ENCODE data around the gene EHF.

Gene EHF

DNA sequence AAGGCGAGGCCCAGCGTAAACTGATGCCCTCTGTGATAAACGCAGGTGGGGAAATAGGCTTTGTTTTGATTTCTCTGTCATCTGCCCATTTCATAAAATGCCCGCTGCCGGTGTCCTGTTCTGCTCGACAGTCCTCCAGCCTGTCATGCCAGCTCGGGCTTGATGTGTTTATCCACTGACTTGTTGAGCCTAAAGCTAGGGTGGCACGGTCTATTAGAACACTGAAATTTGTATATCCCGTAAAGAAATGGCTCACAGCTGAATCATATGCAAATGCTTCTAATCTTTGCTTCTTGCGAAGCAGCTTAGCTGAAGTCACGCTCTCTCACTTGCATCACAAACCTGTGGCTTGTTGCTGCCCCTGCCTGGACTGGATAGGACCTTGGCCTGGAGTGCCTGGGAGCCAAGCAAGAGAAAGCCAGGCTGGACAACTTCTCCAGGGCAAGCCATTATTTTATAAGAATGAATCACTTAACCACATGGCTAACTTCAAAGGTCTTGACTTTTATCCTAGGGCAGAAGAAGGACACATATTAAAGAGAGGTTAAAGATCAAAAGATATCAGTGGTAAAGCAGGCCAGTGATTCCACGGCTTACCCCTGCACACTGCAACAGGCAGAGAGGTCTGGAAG lies 33.1 kb downstream of the EHF start:
- H3K27me3 ChIP-seq (ENCODE audit: control insufficient read depth, insufficient read depth, low read length), result no peaks in the 10 kb centered on the region
- H3K36me3 ChIP-seq (ENCODE audit: control insufficient read depth, insufficient read depth, low read length), result no peaks in the 10 kb centered on the region
- no peak overlapping the region for H3K4me3 ChIP-seq (ENCODE audit: low read length)
- no peak overlapping the region for H3K9ac ChIP-seq (ENCODE audit: low read length)
- no peak overlapping the region for H3K27ac ChIP-seq (ENCODE audit: low read depth, low read length)
- no peaks in the 10 kb centered on the region for H3K4me1 ChIP-seq (ENCODE audit: control insufficient read depth, insufficient read depth, low read length)

DNA sequence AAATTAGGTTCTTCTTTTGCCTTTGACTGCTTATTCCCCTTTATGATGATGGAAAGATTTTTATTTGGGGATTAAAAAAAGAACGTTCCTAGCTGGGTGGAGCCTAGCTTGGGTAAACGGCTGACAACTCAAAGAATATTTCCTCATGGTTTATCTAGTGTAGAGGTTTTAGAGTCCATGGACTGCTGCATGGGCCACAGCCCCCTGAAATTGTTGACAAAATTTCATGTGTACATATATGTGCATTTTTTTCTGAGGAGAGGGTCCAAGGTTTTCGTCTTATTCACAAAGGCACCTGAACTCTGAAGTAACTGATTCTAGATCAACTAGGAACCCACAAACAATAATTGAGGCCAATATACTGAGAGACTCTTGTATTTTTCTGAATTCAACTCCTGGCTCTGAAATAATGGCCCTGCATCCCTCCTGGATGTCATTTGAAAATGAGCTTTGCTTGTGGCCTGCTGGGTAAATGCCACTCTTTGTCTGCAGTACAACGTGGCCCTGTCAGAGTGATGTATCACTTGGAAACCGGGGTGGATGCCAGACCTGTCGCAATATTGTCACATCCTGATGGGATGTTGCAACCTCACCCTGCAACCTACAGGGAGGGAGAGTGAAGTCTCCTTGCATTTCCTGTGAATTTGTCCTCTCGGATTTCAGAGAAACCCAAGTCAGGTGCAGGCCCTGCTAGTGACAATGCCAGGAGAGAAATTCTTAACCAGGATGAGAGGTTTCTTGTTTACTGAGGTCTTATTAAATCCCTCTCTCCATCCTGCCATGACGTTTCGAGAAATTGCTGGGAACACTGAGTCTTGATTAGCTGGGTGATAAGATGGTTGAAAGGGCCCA lies 33.8 kb downstream of the EHF start:
- H3K4me1 ChIP-seq (ENCODE audit: control insufficient read depth, insufficient read depth, low read length), result no peaks in the 10 kb centered on the region
- no peak overlapping the region for H3K27ac ChIP-seq (ENCODE audit: low read depth, low read length)
- H3K36me3 ChIP-seq (ENCODE audit: control insufficient read depth, insufficient read depth, low read length), result no peaks in the 10 kb centered on the region
- no peak overlapping the region for H3K4me3 ChIP-seq (ENCODE audit: low read length)
- H3K9ac ChIP-seq (ENCODE audit: low read length), result no peak overlapping the region
- no peaks in the 10 kb centered on the region for H3K27me3 ChIP-seq (ENCODE audit: control insufficient read depth, insufficient read depth, low read length)

GRCh38 chr11:34655335-34656008 lies 34.6 kb downstream of the EHF start:
- Histone ChIP-seq H3K4me3 (ENCODE audit: low read length) (no peak overlapping the region), H3K27ac (ENCODE audit: low read depth, low read length) (no peak overlapping the region), H3K9ac (ENCODE audit: low read length) (no peak overlapping the region), H3K36me3 (ENCODE audit: control insufficient read depth, insufficient read depth, low read length) (no peaks in the 10 kb centered on the region), H3K4me1 (ENCODE audit: control insufficient read depth, insufficient read depth, low read length) (no peaks in the 10 kb centered on the region), H3K27me3 (ENCODE audit: control insufficient read depth, insufficient read depth, low read length) (no peaks in the 10 kb centered on the region)

GRCh38 chr11:34656062-34656720 lies 35.3 kb downstream of the EHF start:
- no peaks in the 10 kb centered on the region for H3K36me3 ChIP-seq (ENCODE audit: control insufficient read depth, insufficient read depth, low read length)
- H3K9ac ChIP-seq (ENCODE audit: low read length), result no peak overlapping the region
- H3K27ac ChIP-seq (ENCODE audit: low read depth, low read length), result no peak overlapping the region
- no peak overlapping the region for H3K4me3 ChIP-seq (ENCODE audit: low read length)
- no peaks in the 10 kb centered on the region for H3K4me1 ChIP-seq (ENCODE audit: control insufficient read depth, insufficient read depth, low read length)
- H3K27me3 ChIP-seq (ENCODE audit: control insufficient read depth, insufficient read depth, low read length), result no peaks in the 10 kb centered on the region

DNA sequence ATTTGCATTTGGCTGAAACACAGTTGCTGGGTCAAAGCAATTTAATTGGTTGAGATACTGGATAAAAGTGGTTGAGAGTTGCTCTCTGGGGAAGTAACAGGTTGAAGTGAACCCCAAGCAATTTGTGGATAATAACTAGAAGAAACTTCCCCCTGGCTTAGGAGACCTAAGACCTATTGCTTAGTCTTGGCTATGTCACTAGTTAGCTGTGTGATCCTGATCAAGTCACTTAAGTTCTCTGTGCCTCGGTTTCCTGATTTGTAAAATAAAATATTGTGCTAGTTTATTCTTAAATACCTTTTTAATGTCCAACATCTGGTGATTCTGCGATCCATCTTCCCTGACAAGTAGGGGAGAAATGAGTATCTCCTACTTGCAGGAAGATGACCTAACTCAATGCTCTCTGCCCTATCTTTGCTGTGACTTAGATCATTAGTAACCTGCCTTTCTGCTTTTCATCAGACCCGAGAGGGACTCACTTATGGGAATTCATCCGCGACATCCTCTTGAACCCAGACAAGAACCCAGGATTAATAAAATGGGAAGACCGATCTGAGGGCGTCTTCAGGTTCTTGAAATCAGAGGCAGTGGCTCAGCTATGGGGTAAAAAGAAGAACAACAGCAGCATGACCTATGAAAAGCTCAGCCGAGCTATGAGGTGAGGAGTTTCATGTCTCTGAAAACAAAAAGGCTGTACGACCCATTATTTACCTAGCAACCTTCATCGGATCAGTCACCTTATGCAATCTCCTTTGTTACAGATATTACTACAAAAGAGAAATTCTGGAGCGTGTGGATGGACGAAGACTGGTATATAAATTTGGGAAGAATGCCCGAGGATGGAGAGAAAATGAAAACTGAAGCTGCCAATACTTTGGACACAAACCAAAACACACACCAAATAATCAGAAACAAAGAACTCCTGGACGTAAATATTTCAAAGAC lies 37.5 kb downstream of the EHF start:
- Histone ChIP-seq H3K36me3 (ENCODE audit: control insufficient read depth, insufficient read depth, low read length) (no peaks in the 10 kb centered on the region), H3K4me1 (ENCODE audit: control insufficient read depth, insufficient read depth, low read length) (no peaks in the 10 kb centered on the region), H3K27ac (ENCODE audit: low read depth, low read length) (no peak overlapping the region), H3K9ac (ENCODE audit: low read length) (no peak overlapping the region), H3K4me3 (ENCODE audit: low read length) (no peak overlapping the region), H3K27me3 (ENCODE audit: control insufficient read depth, insufficient read depth, low read length) (no peaks in the 10 kb centered on the region)

DNA sequence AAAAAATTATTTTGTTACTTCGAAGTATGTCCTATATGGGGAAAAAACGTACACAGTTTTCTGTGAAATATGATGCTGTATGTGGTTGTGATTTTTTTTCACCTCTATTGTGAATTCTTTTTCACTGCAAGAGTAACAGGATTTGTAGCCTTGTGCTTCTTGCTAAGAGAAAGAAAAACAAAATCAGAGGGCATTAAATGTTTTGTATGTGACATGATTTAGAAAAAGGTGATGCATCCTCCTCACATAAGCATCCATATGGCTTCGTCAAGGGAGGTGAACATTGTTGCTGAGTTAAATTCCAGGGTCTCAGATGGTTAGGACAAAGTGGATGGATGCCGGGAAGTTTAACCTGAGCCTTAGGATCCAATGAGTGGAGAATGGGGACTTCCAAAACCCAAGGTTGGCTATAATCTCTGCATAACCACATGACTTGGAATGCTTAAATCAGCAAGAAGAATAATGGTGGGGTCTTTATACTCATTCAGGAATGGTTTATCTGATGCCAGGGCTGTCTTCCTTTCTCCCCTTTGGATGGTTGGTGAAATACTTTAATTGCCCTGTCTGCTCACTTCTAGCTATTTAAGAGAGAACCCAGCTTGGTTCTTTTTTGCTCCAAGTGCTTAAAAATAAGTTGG lies 38.3 kb downstream of the EHF start:
- H3K27ac ChIP-seq (ENCODE audit: low read depth, low read length), result no peak overlapping the region
- no peaks in the 10 kb centered on the region for H3K36me3 ChIP-seq (ENCODE audit: control insufficient read depth, insufficient read depth, low read length)
- no peak overlapping the region for H3K4me3 ChIP-seq (ENCODE audit: low read length)
- H3K4me1 ChIP-seq (ENCODE audit: control insufficient read depth, insufficient read depth, low read length), result no peaks in the 10 kb centered on the region
- no peak overlapping the region for H3K9ac ChIP-seq (ENCODE audit: low read length)
- H3K27me3 ChIP-seq (ENCODE audit: control insufficient read depth, insufficient read depth, low read length), result no peaks in the 10 kb centered on the region

DNA sequence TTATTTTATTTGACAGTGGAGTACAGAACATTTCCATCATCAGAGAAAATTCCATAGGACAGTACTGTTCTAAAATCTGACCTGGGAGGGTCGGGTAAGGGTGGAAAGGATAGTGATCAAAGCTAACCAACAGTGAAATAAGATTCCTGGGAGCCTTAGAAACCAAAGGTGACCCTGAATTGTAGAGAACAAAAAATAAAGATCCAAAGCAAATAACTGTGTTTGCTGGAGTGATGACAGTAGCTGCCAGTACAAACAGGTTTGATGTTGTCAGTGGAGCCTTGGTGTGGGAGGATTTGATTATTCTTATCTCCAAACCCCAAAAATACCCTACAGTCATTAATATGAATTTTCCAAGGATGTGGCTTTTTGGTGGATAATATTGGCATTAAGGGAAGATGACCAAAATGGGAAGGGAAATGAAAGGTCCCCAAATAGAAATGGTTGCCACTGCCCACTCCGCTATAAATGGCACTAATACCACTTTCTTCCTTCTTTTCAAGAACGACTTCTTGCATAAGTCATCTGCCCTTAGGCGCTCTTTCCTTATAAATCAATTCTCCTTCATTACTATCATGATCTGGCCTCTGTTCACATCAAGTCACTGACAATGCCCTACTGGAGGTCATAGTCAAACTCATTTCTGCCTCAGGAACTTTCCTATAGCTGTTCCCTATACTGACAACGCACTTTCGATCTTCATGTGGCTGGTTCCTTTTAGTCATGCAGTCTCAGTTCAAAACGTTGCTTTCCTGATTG lies 44.4 kb downstream of the EHF start:
- H3K27ac ChIP-seq (ENCODE audit: low read depth, low read length), result no peak overlapping the region
- no peak overlapping the region for H3K4me3 ChIP-seq (ENCODE audit: low read length)
- H3K27me3 ChIP-seq (ENCODE audit: control insufficient read depth, insufficient read depth, low read length), result no peaks in the 10 kb centered on the region
- H3K36me3 ChIP-seq (ENCODE audit: control insufficient read depth, insufficient read depth, low read length), result no peaks in the 10 kb centered on the region
- H3K9ac ChIP-seq (ENCODE audit: low read length), result no peak overlapping the region
- no peaks in the 10 kb centered on the region for H3K4me1 ChIP-seq (ENCODE audit: control insufficient read depth, insufficient read depth, low read length)

DNA sequence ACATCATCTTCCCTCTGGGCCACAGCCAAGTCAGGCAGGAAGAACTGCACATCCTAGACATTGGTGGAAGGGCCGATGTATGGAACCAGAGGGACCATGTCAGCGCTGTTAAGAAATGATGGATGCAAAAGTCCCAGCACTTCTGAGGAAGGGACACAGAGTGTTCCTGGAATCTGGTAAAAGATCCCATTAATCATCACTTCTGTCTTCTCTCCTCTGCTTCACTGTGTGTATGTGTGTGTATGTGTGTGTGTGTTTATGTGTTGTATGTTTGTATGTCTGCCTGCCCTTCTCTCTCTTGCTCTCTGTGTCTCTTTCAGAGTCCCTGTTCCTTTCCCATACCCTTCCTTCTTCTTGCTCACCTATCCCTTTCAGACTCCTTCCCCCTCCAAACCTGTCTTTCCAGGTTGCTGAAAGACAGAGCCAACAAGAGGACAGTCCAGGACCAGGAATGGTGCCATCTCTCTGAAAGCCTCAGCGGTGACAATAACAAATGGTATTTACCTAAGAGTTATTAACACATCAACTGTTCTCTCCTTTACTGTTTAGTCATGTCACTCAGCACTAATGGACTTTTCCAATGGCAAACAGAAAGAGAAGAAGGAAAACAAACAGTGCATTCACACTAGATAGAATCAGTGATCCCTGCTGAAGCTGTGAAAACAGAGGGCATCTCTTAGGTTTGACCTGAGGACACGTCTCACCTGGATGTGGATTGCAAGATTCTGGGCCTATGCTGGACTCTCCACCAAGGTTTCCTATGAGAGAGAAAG lies 47.1 kb downstream of the EHF start:
- Histone ChIP-seq H3K9ac (ENCODE audit: low read length) (no peak overlapping the region), H3K4me3 (ENCODE audit: low read length) (no peak overlapping the region), H3K36me3 (ENCODE audit: control insufficient read depth, insufficient read depth, low read length) (no peaks in the 10 kb centered on the region), H3K27ac (ENCODE audit: low read depth, low read length) (no peak overlapping the region), H3K27me3 (ENCODE audit: control insufficient read depth, insufficient read depth, low read length) (no peaks in the 10 kb centered on the region), H3K4me1 (ENCODE audit: control insufficient read depth, insufficient read depth, low read length) (no peaks in the 10 kb centered on the region)

- Histone ChIP-seq H3K4me1 (ENCODE audit: control insufficient read depth, insufficient read depth, low read length) (no peaks in the 10 kb centered on the region), H3K27me3 (ENCODE audit: control insufficient read depth, insufficient read depth, low read length) (no peaks in the 10 kb centered on the region), H3K27ac (ENCODE audit: low read depth, low read length) (no peak overlapping the region), H3K36me3 (ENCODE audit: control insufficient read depth, insufficient read depth, low read length) (no peaks in the 10 kb centered on the region), H3K4me3 (ENCODE audit: low read length) (no peak overlapping the region), H3K9ac (ENCODE audit: low read length) (no peak overlapping the region)
These were observed 47.7 kb downstream of the EHF start for GRCh38 chr11:34668583-34669053.

DNA sequence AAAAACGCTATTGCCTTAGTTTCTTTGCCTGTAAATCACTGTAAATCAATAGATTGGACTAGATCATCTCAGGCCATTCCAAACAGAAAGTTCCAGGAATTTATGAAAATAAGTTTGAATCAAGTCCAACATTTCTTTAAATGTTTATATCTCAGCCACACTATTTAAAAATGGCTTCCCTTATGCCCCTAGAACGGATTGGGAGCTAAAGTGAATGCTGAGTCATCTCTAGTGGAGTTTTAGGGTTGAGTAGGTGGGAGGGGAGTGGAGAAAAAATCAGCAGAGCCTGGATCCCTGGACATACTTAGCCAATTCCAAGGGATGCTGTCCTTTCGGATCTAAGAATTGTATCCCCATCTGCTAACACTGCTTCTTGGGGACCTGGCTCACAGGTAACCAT lies 48.6 kb downstream of the EHF start:
- Histone ChIP-seq H3K4me1 (ENCODE audit: control insufficient read depth, insufficient read depth, low read length) (no peaks in the 10 kb centered on the region), H3K9ac (ENCODE audit: low read length) (no peak overlapping the region), H3K36me3 (ENCODE audit: control insufficient read depth, insufficient read depth, low read length) (no peaks in the 10 kb centered on the region), H3K27me3 (ENCODE audit: control insufficient read depth, insufficient read depth, low read length) (no peaks in the 10 kb centered on the region), H3K27ac (ENCODE audit: low read depth, low read length) (no peak overlapping the region), H3K4me3 (ENCODE audit: low read length) (no peak overlapping the region)
